Small intestine (tissue), 7 donors: ENCODE measurements around the gene EPB42. TPM values are rescaled to one million over a fixed set of nuclear protein-coding genes. Genes with fewer than 3 reads are reported as not detected.
A peak's percentile ranks its signal among the peaks of the same experiment; 100 is the strongest.
"Not testable (repeated sequence)": the region's sequence is repeated elsewhere in the genome, so short reads cannot be mapped to it uniquely, and the experiment has no call there.

Source experiments
- DNase-seq, 2 donors: peaks; one replicate each; pipeline versions ENCODE4 v3.0.0 to v3.0.0-alpha.2; 2013
- FAIRE-seq: peaks from 2 replicates; lab custom pipeline; 2012; peaks lifted over from hg19 to GRCh38; lab: Jason Lieb, UNC
- H3K27ac ChIP-seq, 3 donors: one replicate each; pipeline ENCODE4 v1.5.1; 2013; ENCODE audit warnings: low read length in 2 of 3, mild to moderate bottlenecking in 2 of 3, control low read depth in 1 of 3, inconsistent platforms in 1 of 3, low read depth in 1 of 3, moderate library complexity in 1 of 3
- H3K27me3 ChIP-seq, 3 donors: one replicate each; pipeline ENCODE4 v1.6.1; 2013; ENCODE audit warnings: low read length in 3 of 3, inconsistent platforms in 1 of 3; ENCODE audit not compliant: control insufficient read depth in 3 of 3, insufficient read depth in 3 of 3
- H3K36me3 ChIP-seq, 3 donors: one replicate each; pipeline ENCODE4 v1.6.1; 2013; ENCODE audit warnings: low read length in 3 of 3, inconsistent platforms in 1 of 3, low read depth in 1 of 3, mild to moderate bottlenecking in 1 of 3, moderate library complexity in 1 of 3; ENCODE audit not compliant: control insufficient read depth in 3 of 3, insufficient read depth in 2 of 3
- H3K4me1 ChIP-seq, 3 donors: one replicate each; pipeline ENCODE4 v1.6.1; 2013; ENCODE audit warnings: low read length in 2 of 3, inconsistent platforms in 1 of 3, low read depth in 1 of 3, mild to moderate bottlenecking in 1 of 3, moderate library complexity in 1 of 3; ENCODE audit not compliant: control insufficient read depth in 3 of 3, insufficient read depth in 2 of 3
- H3K4me3 ChIP-seq, 3 donors: one replicate each; pipeline ENCODE4 v1.5.1; 2013; ENCODE audit warnings: low read length in 3 of 3, control low read depth in 1 of 3, inconsistent platforms in 1 of 3, low read depth in 1 of 3, mild to moderate bottlenecking in 1 of 3, moderate library complexity in 1 of 3
- H3K9me3 ChIP-seq, 2 donors: one replicate each; pipeline ENCODE4 v1.6.1; 2013; ENCODE audit warnings: low read depth in 1 of 2, low read length in 1 of 2; ENCODE audit not compliant: control insufficient read depth in 2 of 2, insufficient read depth in 1 of 2
- WGBS, 3 donors: extraction: QIAGEN DNeasy Blood & Tissue Kit; methylation state at CpG; one replicate each; pipeline ENCODE4 v1.1.7; 2013; 5-methylcytosine and 5-hydroxymethylcytosine counted together
- polyA plus RNA-seq, 4 donors: library from polyadenylated mRNA; stranded (reverse) in 3 of 4; unstranded in 1 of 4; fragments of 200-250 nt in 3 of 4; fragments of 120-200 nt in 1 of 4; gene quantifications; one replicate each; pipeline versions ENCODE4 v1.2.1 to v1.2.3, GENCODE V29; 2013
- donor health status: healthy with polysubstance abuse.
- donor health status: control.
- donor health status: control.
- donor health status: Bipolar disorder and iron deficiency.
- donor health status: healthy.

EPB42 gene
- polyA plus RNA-seq, 4 donors, result 0.34 TPM; not detected in 3

- 91 to 93% (median 93%) methylated on average over 6 of the region's 6 CpGs for WGBS, 3 donors
- Histone ChIP-seq H3K27ac (no peak overlapping the region), H3K4me3 (no peak overlapping the region), H3K4me1 (no peaks in the 10 kb centered on the region), H3K36me3 (no peaks in the 10 kb centered on the region), H3K9me3 (no peaks in the 10 kb centered on the region), H3K27me3 (peaks cover 0 to 6% (median 0%) of the 10 kb centered on the region in 3 donors)
- FAIRE-seq (no peak), DNase-seq (no peak)
These were observed 14.7 kb upstream of the EPB42 start for GRCh38 chr15:43235536-43235935.

- Histone ChIP-seq H3K4me3 (no peak overlapping the region), H3K27ac (no peak overlapping the region), H3K36me3 (no peaks in the 10 kb centered on the region), H3K4me1 (no peaks in the 10 kb centered on the region), H3K9me3 (no peaks in the 10 kb centered on the region), H3K27me3 (peaks cover 0 to 5% (median 0%) of the 10 kb centered on the region in 3 donors)
- DNase-seq, result no peak
- no peak for FAIRE-seq
- 80 to 88% (median 82%) methylated on average over 3 of the region's 3 CpGs for WGBS, 3 donors
These were observed 11.6 kb upstream of the EPB42 start for GRCh38 chr15:43232289-43232874.

DNA sequence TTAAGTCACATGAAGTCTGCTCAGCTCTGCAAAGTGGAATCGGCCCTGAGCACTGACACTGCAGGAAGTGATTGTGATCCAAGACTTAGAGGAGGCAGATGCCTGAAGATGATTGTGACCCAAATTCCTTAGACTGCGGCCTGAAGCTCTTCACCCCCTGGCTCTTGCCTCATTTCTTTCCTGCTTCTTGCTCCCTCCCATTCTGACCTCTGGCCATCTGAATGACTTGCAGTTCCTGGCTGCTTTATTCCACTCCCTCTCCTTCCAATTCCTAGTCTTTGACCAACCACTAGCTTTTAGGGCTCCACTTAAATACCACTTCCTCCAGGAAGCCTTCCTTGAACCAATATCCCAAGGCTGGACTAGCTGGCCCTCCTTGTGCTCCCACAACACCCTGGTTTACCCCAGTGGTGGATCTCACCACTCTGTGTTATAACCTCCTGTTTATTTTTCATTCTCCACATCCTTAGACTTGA, 9.9 kb upstream of the EPB42 start:
- DNase-seq, result no peak
- Histone ChIP-seq H3K4me1 (no peaks in the 10 kb centered on the region), H3K27me3 (peaks cover 0 to 5% (median 0%) of the 10 kb centered on the region in 3 donors), H3K27ac (no peak overlapping the region), H3K9me3 (no peaks in the 10 kb centered on the region), H3K4me3 (no peak overlapping the region), H3K36me3 (no peaks in the 10 kb centered on the region)
- WGBS, 3 donors, result 44 to 65% (median 53%) methylated on average over 2 of the region's 2 CpGs
- no peak for FAIRE-seq

DNA sequence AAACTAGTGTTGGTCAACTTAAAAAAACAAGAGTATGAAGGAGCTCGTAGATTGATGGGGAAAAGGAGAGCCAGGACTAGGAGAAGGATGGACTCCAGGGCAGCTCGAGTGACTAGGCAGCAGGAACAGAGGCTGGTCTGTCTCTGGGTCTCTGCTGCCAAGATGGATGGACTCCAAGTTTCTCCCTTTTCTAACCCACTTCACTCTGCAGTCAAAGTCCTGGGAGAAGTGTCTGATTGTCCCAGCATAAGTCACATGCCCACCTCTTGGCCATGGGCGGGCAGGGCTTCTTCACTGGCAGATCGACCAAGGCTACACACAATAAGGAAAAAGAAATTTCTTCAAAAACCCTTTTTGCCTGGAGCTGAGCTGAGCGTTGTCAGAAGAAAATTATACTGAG, 9.2 kb upstream of the EPB42 start:
- no peaks in the 10 kb centered on the region for H3K36me3 ChIP-seq
- DNase-seq (no peak), FAIRE-seq (no peak)
- 78 to 86% (median 85%) methylated on average over 5 of the region's 5 CpGs for WGBS, 3 donors
- no peak overlapping the region for H3K4me3 ChIP-seq
- no peaks in the 10 kb centered on the region for H3K4me1 ChIP-seq
- H3K27me3 ChIP-seq, result peaks cover 0 to 5% (median 0%) of the 10 kb centered on the region in 3 donors
- H3K27ac ChIP-seq, result no peak overlapping the region
- H3K9me3 ChIP-seq, result no peaks in the 10 kb centered on the region

DNA sequence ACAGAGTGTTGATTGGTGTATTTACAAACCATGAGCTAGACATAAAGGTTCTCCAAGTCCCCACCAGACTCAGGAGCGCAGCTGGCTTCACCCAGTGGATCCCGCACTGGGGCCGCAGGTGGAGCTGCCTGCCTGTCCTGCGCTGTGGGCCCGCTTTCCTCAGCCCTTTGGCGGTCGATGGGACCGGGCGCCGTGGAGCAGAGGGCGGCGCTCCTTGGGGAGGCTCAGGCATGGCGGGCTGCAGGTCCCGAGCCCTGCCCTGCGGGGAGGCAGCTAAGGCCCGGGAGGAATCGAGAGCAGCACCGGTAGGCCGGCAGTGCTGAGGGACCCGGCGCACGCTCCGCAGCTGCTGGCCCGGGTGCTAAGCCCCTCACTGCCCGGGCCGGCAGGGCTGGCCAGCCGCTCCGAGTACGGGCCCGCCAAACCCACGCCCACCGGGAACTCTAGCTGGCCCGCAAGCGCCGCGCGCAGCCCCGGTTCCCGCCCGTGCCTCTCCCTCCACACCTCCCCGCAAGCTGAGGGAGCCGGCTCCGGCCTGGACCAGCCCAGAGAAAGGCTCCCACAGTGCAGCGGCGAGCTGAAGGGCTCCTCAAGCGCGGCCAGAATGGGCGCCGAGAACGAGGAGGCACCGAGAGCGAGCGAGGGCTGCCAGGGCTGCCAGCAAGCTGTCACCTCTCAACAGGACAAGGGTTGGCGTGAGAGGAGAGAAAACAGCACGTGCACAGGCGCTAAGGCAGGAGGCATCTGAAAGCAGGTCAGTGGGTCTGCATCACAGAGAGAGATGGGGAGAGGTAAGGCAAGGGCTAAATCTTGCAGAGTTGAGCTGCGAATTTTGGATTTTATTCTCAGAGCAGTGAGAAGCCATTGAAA, 5.9 kb upstream of the EPB42 start:
- H3K4me1 ChIP-seq, result no peaks in the 10 kb centered on the region
- H3K27me3 ChIP-seq, result peaks cover 0 to 5% (median 0%) of the 10 kb centered on the region in 3 donors
- 95 to 97% (median 96%) methylated on average over 43 to 57 of the region's 57 CpGs for WGBS, 3 donors
- no peak overlapping the region for H3K27ac ChIP-seq
- no peak for FAIRE-seq
- no peak for DNase-seq
- H3K9me3 ChIP-seq, result no peaks in the 10 kb centered on the region
- no peaks in the 10 kb centered on the region for H3K36me3 ChIP-seq
- H3K4me3 ChIP-seq, result no peak overlapping the region

DNA sequence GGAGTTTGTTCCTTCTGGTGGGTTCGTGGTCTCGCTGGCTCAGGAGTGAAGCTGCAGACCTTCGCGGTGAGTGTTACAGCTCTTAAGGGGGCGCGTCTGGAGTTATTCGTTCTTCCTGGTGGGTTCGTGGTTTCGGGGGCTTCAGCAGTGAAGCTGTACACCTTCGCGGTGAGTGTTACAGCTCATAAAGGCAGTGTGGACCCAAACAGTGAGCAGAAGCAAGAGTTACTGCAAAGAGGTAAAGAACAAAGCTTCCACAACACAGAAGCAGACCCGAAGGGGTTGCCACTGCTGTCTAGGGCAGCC, 5.1 kb upstream of the EPB42 start:
- H3K27me3 ChIP-seq, H3K36me3 ChIP-seq, H3K4me1 ChIP-seq, H3K27ac ChIP-seq, FAIRE-seq, H3K9me3 ChIP-seq, H3K4me3 ChIP-seq, DNase-seq: not testable (repeated sequence)
- WGBS, 3 donors, result 82 to 85% (median 84%) methylated on average over 12 of the region's 12 CpGs

DNA sequence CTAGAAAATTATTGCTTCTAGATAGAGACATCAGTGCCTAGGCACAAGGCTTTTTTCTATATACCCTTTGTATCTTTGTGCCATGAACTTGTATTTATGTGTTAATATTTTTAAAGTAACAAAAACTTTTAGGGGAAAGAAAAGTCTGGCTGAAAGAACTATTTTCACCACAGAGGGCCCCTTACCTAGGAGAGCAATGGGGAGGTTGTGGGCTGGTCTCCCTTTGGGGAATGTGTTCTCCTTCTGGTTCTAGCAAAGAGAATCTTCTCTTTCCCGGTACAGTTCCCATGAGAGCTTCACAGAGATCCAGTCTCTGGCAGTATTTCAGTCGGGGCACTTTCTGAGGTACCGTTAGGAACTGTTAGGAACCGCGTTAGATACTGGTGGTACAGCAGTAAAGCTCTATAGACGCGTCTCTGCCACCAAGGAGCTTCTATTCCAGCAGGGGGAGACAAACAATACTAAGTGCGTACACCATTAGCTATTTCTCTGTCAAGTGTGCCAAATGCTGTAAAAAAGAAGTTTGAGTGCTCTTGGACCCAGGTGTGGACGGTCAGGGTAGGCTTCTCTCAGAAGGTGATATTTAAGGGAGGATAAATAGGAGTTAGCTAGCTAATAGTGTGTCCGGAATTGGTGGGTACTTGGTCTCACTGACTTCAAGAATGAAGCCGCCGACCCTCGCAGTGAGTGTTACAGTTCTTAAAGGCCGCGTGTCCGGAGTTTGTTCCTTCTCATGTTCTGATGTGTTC, 4.6 kb upstream of the EPB42 start:
- DNase-seq, result peak; percentile 55 to 58
- H3K27me3 ChIP-seq, result peaks cover 0 to 3% (median 0%) of the 10 kb centered on the region in 3 donors
- H3K4me1 ChIP-seq, result no peaks in the 10 kb centered on the region
- 43 to 48% (median 45%) methylated on average over 16 of the region's 16 CpGs for WGBS, 3 donors
- no peaks in the 10 kb centered on the region for H3K9me3 ChIP-seq
- no peak overlapping the region for H3K27ac ChIP-seq
- FAIRE-seq, result no peak
- no peaks in the 10 kb centered on the region for H3K36me3 ChIP-seq
- no peak overlapping the region for H3K4me3 ChIP-seq

DNA sequence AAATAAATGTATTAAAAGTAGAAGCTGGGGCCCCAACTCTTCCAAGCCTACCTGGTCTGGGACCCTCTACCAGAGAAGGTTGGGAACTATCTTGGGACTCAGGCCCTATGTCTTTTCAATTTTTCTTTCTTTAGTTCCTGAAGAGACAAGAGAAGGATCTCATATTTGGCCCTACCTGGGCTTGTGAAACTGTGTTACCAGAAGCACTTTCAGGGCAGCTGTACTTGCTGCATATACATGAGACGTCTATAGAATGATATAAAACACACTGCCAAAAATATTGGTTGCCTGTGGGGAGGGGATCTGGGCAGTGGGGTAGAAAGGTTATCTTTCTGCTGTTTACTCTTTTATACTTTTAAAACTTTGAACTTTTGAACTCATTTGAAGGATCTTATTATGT, 604 bp upstream of the EPB42 start:
- FAIRE-seq (no peak), DNase-seq (no peak)
- Histone ChIP-seq H3K9me3 (no peaks in the 10 kb centered on the region), H3K27me3 (peaks cover 0 to 3% (median 1%) of the 10 kb centered on the region in 3 donors), H3K4me1 (no peaks in the 10 kb centered on the region), H3K4me3 (no peak overlapping the region), H3K36me3 (no peaks in the 10 kb centered on the region), H3K27ac (no peak overlapping the region)
- 12 to 60% (median 25%) methylated on average over 1 of the region's 1 CpG for WGBS, 3 donors
